NCI-H460 (cell line): ENCODE results near the gene PPP4R2. TPM values are rescaled to one million over a fixed set of nuclear protein-coding genes. Genes with fewer than 3 reads are reported as not detected.

Experiments
- DNase-seq: peaks from one replicate; pipeline ENCODE4 v3.0.0-alpha.2; 2016; ENCODE audit warnings: low read depth; ENCODE audit errors: extremely low read depth
- polyA plus RNA-seq: library from polyadenylated mRNA; depleted of rRNA; stranded (reverse); fragments of >200 nt; gene quantifications from 2 replicates; pipeline ENCODE4 v1.2.3, GENCODE V29; 2014; cell fraction: nucleus; rRNA removed
- total RNA-seq: library from RNA; depleted of rRNA; stranded (reverse); fragments of >200 nt; shearing (Covaris generic); gene quantifications from 2 replicates; pipeline ENCODE4 v1.2.3, GENCODE V29; 2014; rRNA removed

Gene PPP4R2
- total RNA-seq, result 45.4 and 48.6 TPM in 2 replicates
- polyA plus RNA-seq, result 19.4 and 29.9 TPM in 2 replicates

- peak; percentile 81 for DNase-seq
These were observed at the start of gene PPP4R2 for GRCh38 chr3:72996473-72997333. Gene PPP4R2, plus strand, starts transcription at chr3:72996811. Its CDS starts 227 bp downstream, at chr3:72997038.

GRCh38 chr3:72947715-72948490 lies 48.7 kb upstream of the PPP4R2 start:
- DNase-seq, result no peak

GRCh38 chr3:72949016-72949415 lies 47.6 kb upstream of the PPP4R2 start:
- DNase-seq, result no peak

- no peak for DNase-seq
These were observed 46.2 kb upstream of the PPP4R2 start for GRCh38 chr3:72950372-72950771.

GRCh38 chr3:72950801-72951200 lies 45.8 kb upstream of the PPP4R2 start:
- no peak for DNase-seq

- no peak for DNase-seq
These were observed 45.3 kb upstream of the PPP4R2 start for GRCh38 chr3:72951259-72951722.

- DNase-seq, result no peak
These were observed 43.2 kb upstream of the PPP4R2 start for GRCh38 chr3:72953325-72953956.

GRCh38 chr3:72957297-72957696 lies 39.3 kb upstream of the PPP4R2 start:
- no peak for DNase-seq

GRCh38 chr3:72959336-72959735 lies 37.3 kb upstream of the PPP4R2 start:
- no peak for DNase-seq

- no peak for DNase-seq
These were observed 35.6 kb upstream of the PPP4R2 start for GRCh38 chr3:72960812-72961518.

GRCh38 chr3:72961752-72962151 lies 34.9 kb upstream of the PPP4R2 start:
- DNase-seq, result no peak

GRCh38 chr3:72962317-72962716 lies 34.3 kb upstream of the PPP4R2 start:
- DNase-seq, result no peak

- no peak for DNase-seq
These were observed 32.0 kb upstream of the PPP4R2 start for GRCh38 chr3:72964633-72965032.

- DNase-seq, result no peak
These were observed 28.3 kb upstream of the PPP4R2 start for GRCh38 chr3:72968266-72968664.

GRCh38 chr3:72969766-72970165 lies 26.8 kb upstream of the PPP4R2 start:
- DNase-seq, result no peak

- DNase-seq, result no peak
These were observed 25.7 kb upstream of the PPP4R2 start for GRCh38 chr3:72970942-72971341.

- no peak for DNase-seq
These were observed 23.9 kb upstream of the PPP4R2 start for GRCh38 chr3:72972706-72973030.

GRCh38 chr3:72973031-72973723 lies 23.4 kb upstream of the PPP4R2 start:
- no peak for DNase-seq

- no peak for DNase-seq
These were observed 22.8 kb upstream of the PPP4R2 start for GRCh38 chr3:72973786-72974185.

- no peak for DNase-seq
These were observed 21.7 kb upstream of the PPP4R2 start for GRCh38 chr3:72974956-72975355.
